Neuronal stem cell (in vitro differentiated cells): ENCODE results near the gene ADAMTS17.
A peak's percentile ranks its signal among the peaks of the same experiment; 100 is the strongest.

Source experiments
- DNase-seq: peaks from one replicate; pipeline ENCODE4 v3.0.0-alpha.2; 2013; ENCODE audit warnings: low spot score
- H2AFZ ChIP-seq: one replicate; pipeline ENCODE4 v1.6.1; 2013; ENCODE audit warnings: mild to moderate bottlenecking, low read length, inconsistent platforms
- H2AK5ac ChIP-seq: 2 replicates; pipeline ENCODE4 v1.6.1; 2013; ENCODE audit warnings: low read depth, mild to moderate bottlenecking, inconsistent platforms, low read length, moderate library complexity, mixed read lengths
- H2BK120ac ChIP-seq: 2 replicates; pipeline ENCODE4 v1.6.1; 2013; ENCODE audit warnings: low read depth, mild to moderate bottlenecking, inconsistent platforms, low read length, moderate library complexity, mixed read lengths
- H2BK12ac ChIP-seq: one replicate; pipeline ENCODE4 v1.6.1; 2013; ENCODE audit warnings: low read length, inconsistent platforms
- H2BK15ac ChIP-seq: 2 replicates; pipeline ENCODE4 v1.6.1; 2013; ENCODE audit warnings: mild to moderate bottlenecking, low read length, inconsistent platforms, mixed read lengths
- H2BK5ac ChIP-seq: one replicate; pipeline ENCODE4 v1.6.1; 2013; ENCODE audit warnings: inconsistent platforms, mild to moderate bottlenecking, low read length, moderate library complexity
- H3K14ac ChIP-seq: one replicate; pipeline ENCODE4 v1.6.1; 2013; ENCODE audit warnings: low read length, inconsistent platforms
- H3K18ac ChIP-seq: 2 replicates; pipeline ENCODE4 v1.6.1; 2013; ENCODE audit warnings: low read length, inconsistent platforms
- H3K23ac ChIP-seq: 2 replicates; pipeline ENCODE4 v1.6.1; 2013; ENCODE audit warnings: low read depth, mild to moderate bottlenecking, mixed read lengths, low read length, inconsistent platforms; ENCODE audit not compliant: poor library complexity
- H3K27ac ChIP-seq: replicated peaks from 3 replicates; pipeline ENCODE4 v1.5.1; 2013; ENCODE audit warnings: low read length, inconsistent platforms
- H3K27me3 ChIP-seq, 3 experiments: 2 replicates each; pipeline ENCODE4 v1.6.1; 2013; ENCODE audit warnings: low read length in 3 of 3, mild to moderate bottlenecking in 2 of 3, inconsistent platforms in 1 of 3, low read depth in 1 of 3, mixed read lengths in 1 of 3, moderate library complexity in 1 of 3; ENCODE audit not compliant: control insufficient read depth in 3 of 3, insufficient read depth in 3 of 3
- H3K36me3 ChIP-seq, 2 donors: replicated peaks in 1 of 2; 2 replicates each; pipeline ENCODE4 v1.6.1; 2013; ENCODE audit warnings: low read length in 2 of 2; ENCODE audit not compliant: control insufficient read depth in 2 of 2, insufficient read depth in 2 of 2
- H3K4ac ChIP-seq: 2 replicates; pipeline ENCODE4 v1.6.1; 2013; ENCODE audit warnings: inconsistent platforms, mild to moderate bottlenecking, low read length, moderate library complexity
- H3K4me1 ChIP-seq, 2 donors: 1 replicate in 1 of 2; 2 replicates in 1 of 2; pipeline ENCODE4 v1.6.1; 2013; ENCODE audit warnings: low read length in 2 of 2, low read depth in 1 of 2; ENCODE audit not compliant: control insufficient read depth in 2 of 2, insufficient read depth in 1 of 2
- H3K4me2 ChIP-seq: one replicate; pipeline ENCODE4 v1.6.1; 2013; ENCODE audit warnings: mild to moderate bottlenecking, low read length, inconsistent platforms; ENCODE audit not compliant: insufficient read depth, poor library complexity, severe bottlenecking
- H3K4me3 ChIP-seq, 2 donors: 2 replicates each; pipeline ENCODE4 v1.5.1; 2013; ENCODE audit warnings: low read length in 2 of 2, mild to moderate bottlenecking in 2 of 2, inconsistent platforms in 1 of 2, moderate library complexity in 1 of 2
- H3K79me1 ChIP-seq: one replicate; pipeline ENCODE4 v1.6.1; 2013; ENCODE audit warnings: low read depth, mild to moderate bottlenecking, inconsistent platforms, low read length, moderate library complexity
- H3K9ac ChIP-seq: one replicate; pipeline ENCODE4 v1.6.1; 2013; ENCODE audit warnings: mild to moderate bottlenecking, low read depth, low read length, inconsistent platforms; ENCODE audit not compliant: poor library complexity
- H3K9me3 ChIP-seq, 2 donors: replicated peaks in 1 of 2; 2 replicates each; pipeline versions ENCODE3 to v1.6.1; 2013; ENCODE audit warnings: low read length in 2 of 2, mild to moderate bottlenecking in 2 of 2, inconsistent platforms in 1 of 2, low read depth in 1 of 2, mixed read lengths in 1 of 2, moderate library complexity in 1 of 2; ENCODE audit not compliant: control insufficient read depth in 2 of 2, insufficient read depth in 1 of 2
- H4K8ac ChIP-seq: one replicate; pipeline ENCODE4 v1.6.1; 2013; ENCODE audit warnings: low read depth, mild to moderate bottlenecking, inconsistent platforms, low read length, moderate library complexity
- H4K91ac ChIP-seq: one replicate; pipeline ENCODE4 v1.6.1; 2013; ENCODE audit warnings: low read length, low read depth, mild to moderate bottlenecking, inconsistent platforms; ENCODE audit not compliant: poor library complexity
- WGBS, 2 donors: extraction: QIAGEN DNeasy Blood & Tissue Kit; methylation state at CpG; one replicate each; pipeline ENCODE4 v1.1.7; 2013; ENCODE audit warnings: missing lambda C conversion rate in 2 of 2, mixed read lengths in 1 of 2; ENCODE audit not compliant: insufficient read length in 2 of 2, insufficient replicate concordance in 1 of 2; ENCODE audit errors: extremely low coverage in 2 of 2; 5-methylcytosine and 5-hydroxymethylcytosine counted together

The ADAMTS17 gene

GRCh38 chr15:100113351-100114080, 228.3 kb downstream of the ADAMTS17 start:
- Histone ChIP-seq H3K4ac (no peak overlapping the region), H4K8ac (no peak overlapping the region), H3K9me3 (no peaks in the 10 kb centered on the region), H3K27me3 (no peaks in the 10 kb centered on the region), H2AFZ (no peak overlapping the region), H3K4me2 (no peak overlapping the region), H3K79me1 (no peaks in the 10 kb centered on the region), H3K4me3 (no peak overlapping the region), H3K9ac (no peak overlapping the region), H3K4me1 (peaks cover 2 to 19% of the 10 kb centered on the region in 2 donors), H3K14ac (no peak overlapping the region), H2BK12ac (no peak overlapping the region), H2BK15ac (peak overlapping the region; percentile 29), H2BK5ac (no peak overlapping the region), H3K23ac (no peak overlapping the region), H3K27ac (peak overlapping the region; percentile 22), H4K91ac (no peak overlapping the region), H3K36me3 (no peaks in the 10 kb centered on the region), H2AK5ac (peak overlapping the region; percentile 53), H3K18ac (peak overlapping the region; percentile 84), H2BK120ac (no peak overlapping the region)
- no peak for DNase-seq
- no CpG with 5 or more reads among the region's 16 CpGs for WGBS, 2 donors

- no peaks in the 10 kb centered on the region for H3K27me3 ChIP-seq
- no peak overlapping the region for H3K4me3 ChIP-seq
- H3K4me2 ChIP-seq: no peak overlapping the region
- WGBS, 2 donors: no CpG with 5 or more reads among the region's 14 CpGs
- no peak overlapping the region for H3K14ac ChIP-seq
- no peak overlapping the region for H2AFZ ChIP-seq
- no peaks in the 10 kb centered on the region for H3K36me3 ChIP-seq
- H2BK15ac ChIP-seq: peak overlapping the region; percentile 77
- no peaks in the 10 kb centered on the region for H3K79me1 ChIP-seq
- H3K18ac ChIP-seq: peak overlapping the region; percentile 77
- no peak overlapping the region for H2BK12ac ChIP-seq
- H3K4me1 ChIP-seq: peaks cover 2 to 19% of the 10 kb centered on the region in 2 donors
- H4K91ac ChIP-seq: peak overlapping the region; percentile 68
- H3K4ac ChIP-seq: peak overlapping the region; percentile 26
- no peak overlapping the region for H3K23ac ChIP-seq
- peak overlapping the region; percentile 71 for H2BK5ac ChIP-seq
- H2AK5ac ChIP-seq: peak overlapping the region; percentile 37
- DNase-seq: no peak
- H3K27ac ChIP-seq: no peak overlapping the region
- H3K9ac ChIP-seq: no peak overlapping the region
- no peak overlapping the region for H4K8ac ChIP-seq
- H2BK120ac ChIP-seq: no peak overlapping the region
- no peaks in the 10 kb centered on the region for H3K9me3 ChIP-seq
Observed at GRCh38 chr15:100112636-100113305, 229.0 kb downstream of the ADAMTS17 start.

DNA sequence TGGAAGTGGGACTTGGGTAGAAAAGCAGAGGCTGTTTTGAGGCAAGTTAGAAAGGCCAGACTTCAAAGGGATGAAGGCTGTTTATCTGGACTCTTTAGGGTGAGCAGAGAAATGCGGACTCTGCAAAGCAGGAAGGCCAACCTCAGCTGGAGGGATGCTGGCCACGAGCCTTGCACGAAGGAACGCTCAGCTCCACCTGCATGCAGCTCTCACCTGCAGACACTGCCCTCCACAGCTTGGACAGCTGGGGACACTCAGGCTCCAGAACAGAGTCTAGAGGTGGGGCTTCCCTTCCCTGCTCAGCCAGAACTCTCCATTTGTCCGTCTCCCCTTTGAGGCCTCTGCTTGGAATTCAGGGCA, 229.7 kb downstream of the ADAMTS17 start:
- no peak overlapping the region for H3K4me3 ChIP-seq
- DNase-seq: no peak
- H2BK15ac ChIP-seq: no peak overlapping the region
- no peak overlapping the region for H3K18ac ChIP-seq
- no peak overlapping the region for H2BK12ac ChIP-seq
- H3K14ac ChIP-seq: peak overlapping the region; percentile 73
- no peaks in the 10 kb centered on the region for H3K36me3 ChIP-seq
- H3K23ac ChIP-seq: no peak overlapping the region
- no peak overlapping the region for H2BK5ac ChIP-seq
- no peaks in the 10 kb centered on the region for H3K27me3 ChIP-seq
- no peak overlapping the region for H3K9ac ChIP-seq
- H3K4ac ChIP-seq: no peak overlapping the region
- peak overlapping the region; percentile 22 for H4K91ac ChIP-seq
- WGBS, 2 donors: no CpG with 5 or more reads among the region's 5 CpGs
- H4K8ac ChIP-seq: no peak overlapping the region
- no peak overlapping the region for H2BK120ac ChIP-seq
- no peaks in the 10 kb centered on the region for H3K79me1 ChIP-seq
- no peak overlapping the region for H3K4me2 ChIP-seq
- H3K27ac ChIP-seq: no peak overlapping the region
- peaks cover 2 to 19% of the 10 kb centered on the region in 2 donors for H3K4me1 ChIP-seq
- peak overlapping the region; percentile 60 for H2AK5ac ChIP-seq
- no peak overlapping the region for H2AFZ ChIP-seq
- H3K9me3 ChIP-seq: no peaks in the 10 kb centered on the region
